Esophagus (tissue), 2 donors: ENCODE data around the gene KLHL40. TPM values are rescaled to one million over a fixed set of nuclear protein-coding genes. Genes with fewer than 3 reads are reported as not detected.

ENCODE experiments used
- H3K27ac ChIP-seq, 2 donors: one replicate each; pipeline ENCODE4 v1.5.1; 2013; ENCODE audit warnings: low read depth in 2 of 2, mild to moderate bottlenecking in 2 of 2, inconsistent platforms in 1 of 2, low read length in 1 of 2, moderate library complexity in 1 of 2
- H3K27me3 ChIP-seq, 2 donors: one replicate each; pipeline ENCODE4 v1.6.1; 2013; ENCODE audit warnings: low read length in 2 of 2, control low read depth in 1 of 2, mild to moderate bottlenecking in 1 of 2; ENCODE audit not compliant: insufficient read depth in 2 of 2, control insufficient read depth in 1 of 2
- H3K36me3 ChIP-seq, 2 donors: one replicate each; pipeline ENCODE4 v1.6.1; 2013; ENCODE audit warnings: low read length in 1 of 2; ENCODE audit not compliant: control insufficient read depth in 2 of 2, insufficient read depth in 2 of 2
- H3K4me1 ChIP-seq, 2 donors: one replicate each; pipeline ENCODE4 v1.6.1; 2013; ENCODE audit warnings: low read length in 1 of 2; ENCODE audit not compliant: control insufficient read depth in 2 of 2, insufficient read depth in 2 of 2
- H3K4me3 ChIP-seq, 2 donors: one replicate each; pipeline ENCODE4 v1.5.1; 2013; ENCODE audit warnings: low read length in 2 of 2, mild to moderate bottlenecking in 2 of 2, low read depth in 1 of 2, moderate library complexity in 1 of 2
- H3K9me3 ChIP-seq, 2 donors: one replicate each; pipeline ENCODE4 v1.6.1; 2013; ENCODE audit warnings: mild to moderate bottlenecking in 2 of 2, low read depth in 1 of 2, low read length in 1 of 2, moderate library complexity in 1 of 2; ENCODE audit not compliant: control insufficient read depth in 2 of 2, insufficient read depth in 1 of 2
- WGBS, 2 donors: extraction: QIAGEN DNeasy Blood & Tissue Kit; methylation state at CpG; one replicate each; pipeline ENCODE4 v1.1.7; 2013; 5-methylcytosine and 5-hydroxymethylcytosine counted together
- polyA plus RNA-seq, 2 donors: library from polyadenylated mRNA; stranded (reverse); fragments of 200-250 nt; gene quantifications; one replicate each; pipeline ENCODE4 v1.2.3, GENCODE V29; 2013
- donor health status: healthy with polysubstance abuse.
- donor health status: Bipolar disorder and iron deficiency.

Gene KLHL40
- under 1 TPM in 1 of 2 donors, not detected in 1; 0.02 TPM for polyA plus RNA-seq

- Histone ChIP-seq H3K36me3 (no peaks in the 10 kb centered on the region), H3K27ac (no peak within 1 kb of the TSS), H3K27me3 (no peaks in the 10 kb centered on the region), H3K9me3 (peaks cover 0 to 3% of the 10 kb centered on the region in 2 donors), H3K4me3 (no peak within 1 kb of the TSS), H3K4me1 (peaks cover 6 to 12% of the 10 kb centered on the region in 2 donors)
- 48 to 59% methylated on average over 34 of the region's 34 CpGs for WGBS, 2 donors
Measured at GRCh38 chr3:42685363-42685881, at the start of gene KLHL40. KLHL40 (plus strand) TSS chr3:42685537; CDS start chr3:42685619, 82 bp downstream.

- Histone ChIP-seq H3K9me3 (no peaks in the 10 kb centered on the region), H3K4me1 (no peaks in the 10 kb centered on the region), H3K4me3 (no peak overlapping the region), H3K27me3 (no peaks in the 10 kb centered on the region), H3K27ac (no peak overlapping the region), H3K36me3 (peaks cover 4 to 21% of the 10 kb centered on the region in 2 donors)
- 87 to 91% methylated on average over 6 of the region's 6 CpGs for WGBS, 2 donors
Measured at GRCh38 chr3:42637001-42637400, 48.3 kb upstream of the KLHL40 start.

- 68 to 70% methylated on average over 6 of the region's 6 CpGs for WGBS, 2 donors
- H3K9me3 ChIP-seq: no peaks in the 10 kb centered on the region
- H3K27ac ChIP-seq: no peak overlapping the region
- no peaks in the 10 kb centered on the region for H3K27me3 ChIP-seq
- no peaks in the 10 kb centered on the region for H3K4me1 ChIP-seq
- peaks cover 7 to 21% of the 10 kb centered on the region in 2 donors for H3K36me3 ChIP-seq
- H3K4me3 ChIP-seq: no peak overlapping the region
Measured at GRCh38 chr3:42638339-42638842, 46.9 kb upstream of the KLHL40 start.

- no peak overlapping the region for H3K4me3 ChIP-seq
- no peaks in the 10 kb centered on the region for H3K9me3 ChIP-seq
- no peaks in the 10 kb centered on the region for H3K27me3 ChIP-seq
- H3K36me3 ChIP-seq: peaks cover 7 to 24% of the 10 kb centered on the region in 2 donors
- no peak overlapping the region for H3K27ac ChIP-seq
- H3K4me1 ChIP-seq: no peaks in the 10 kb centered on the region
- 87 to 88% methylated on average over 6 of the region's 6 CpGs for WGBS, 2 donors
Measured at GRCh38 chr3:42639192-42639591, 46.1 kb upstream of the KLHL40 start.

- no peak overlapping the region for H3K27ac ChIP-seq
- no peaks in the 10 kb centered on the region for H3K9me3 ChIP-seq
- H3K36me3 ChIP-seq: peaks cover 15 to 29% of the 10 kb centered on the region in 2 donors
- no peaks in the 10 kb centered on the region for H3K27me3 ChIP-seq
- no peaks in the 10 kb centered on the region for H3K4me1 ChIP-seq
- H3K4me3 ChIP-seq: no peak overlapping the region
Measured at GRCh38 chr3:42640129-42640528, 45.2 kb upstream of the KLHL40 start.

- Histone ChIP-seq H3K27me3 (no peaks in the 10 kb centered on the region), H3K4me3 (no peak overlapping the region), H3K27ac (no peak overlapping the region), H3K9me3 (no peaks in the 10 kb centered on the region), H3K36me3 (peaks cover 15 to 29% of the 10 kb centered on the region in 2 donors), H3K4me1 (no peaks in the 10 kb centered on the region)
- WGBS, 2 donors: 79 to 89% methylated on average over 6 of the region's 6 CpGs
Measured at GRCh38 chr3:42640771-42641370, 44.5 kb upstream of the KLHL40 start.

- Histone ChIP-seq H3K9me3 (no peaks in the 10 kb centered on the region), H3K27me3 (no peaks in the 10 kb centered on the region), H3K27ac (no peak overlapping the region), H3K36me3 (peaks cover 7 to 17% of the 10 kb centered on the region in 2 donors), H3K4me1 (peaks cover 7 to 15% of the 10 kb centered on the region in 2 donors), H3K4me3 (no peak overlapping the region)
- WGBS, 2 donors: 81 to 88% methylated on average over 5 of the region's 5 CpGs
Measured at GRCh38 chr3:42647821-42648459, 37.4 kb upstream of the KLHL40 start.

- peaks cover 7 to 14% of the 10 kb centered on the region in 2 donors for H3K36me3 ChIP-seq
- 86% methylated on average over 2 of the region's 2 CpGs for WGBS, 2 donors
- H3K27ac ChIP-seq: no peak overlapping the region
- H3K27me3 ChIP-seq: no peaks in the 10 kb centered on the region
- H3K4me3 ChIP-seq: no peak overlapping the region
- H3K9me3 ChIP-seq: no peaks in the 10 kb centered on the region
- peaks cover 16 to 24% of the 10 kb centered on the region in 2 donors for H3K4me1 ChIP-seq
Measured at GRCh38 chr3:42649006-42649405, 36.3 kb upstream of the KLHL40 start.

- Histone ChIP-seq H3K4me1 (peaks cover 16 to 25% of the 10 kb centered on the region in 2 donors), H3K4me3 (no peak overlapping the region), H3K36me3 (peaks cover 2 to 9% of the 10 kb centered on the region in 2 donors), H3K9me3 (no peaks in the 10 kb centered on the region), H3K27ac (no peak overlapping the region), H3K27me3 (no peaks in the 10 kb centered on the region)
- WGBS, 2 donors: 77 to 83% methylated on average over 4 of the region's 4 CpGs
Measured at GRCh38 chr3:42649783-42650182, 35.6 kb upstream of the KLHL40 start.
